GM12878 (cell line): Measurements from ENCODE around the gene RPS3. TPM values are rescaled to one million over a fixed set of nuclear protein-coding genes. Genes with fewer than 3 reads are reported as not detected.

Experiments
- BMI1 ChIP-seq: fragments of 450-650 bp; IDR thresholded peaks from 2 replicates; pipeline ENCODE4 v1.6.1; 2016; ENCODE audit warnings: mild to moderate bottlenecking, moderate library complexity, borderline replicate concordance
- EGR1 ChIP-seq, 2 experiments: IDR thresholded peaks; 1 replicate in 1 of 2; 2 replicates in 1 of 2; pipeline ENCODE4 v1.6.1; 2011 to 2012; ENCODE audit warnings: low read depth in 2 of 2, low read length in 2 of 2, borderline replicate concordance in 1 of 2, mild to moderate bottlenecking in 1 of 2, moderate library complexity in 1 of 2
- IKZF1 ChIP-seq: fragments of 450-650 bp; conservative IDR thresholded peaks from 2 replicates; pipeline ENCODE4 v1.6.1; 2017; ENCODE audit warnings: antibody characterized with exemption, mild to moderate bottlenecking
- MXI1 ChIP-seq: fragments of 150-350 bp; IDR thresholded peaks from 2 replicates; pipeline ENCODE4 v1.6.1; 2011; ENCODE audit warnings: low read depth, mild to moderate bottlenecking, inconsistent platforms, low read length, improper control_type of control experiment
- RAD21 ChIP-seq: IDR thresholded peaks from 2 replicates; pipeline ENCODE4 v1.6.1; 2011; ENCODE audit warnings: mild to moderate bottlenecking, low read depth, low read length, moderate library complexity; ENCODE audit not compliant: insufficient read depth
- RUNX3 ChIP-seq: IDR thresholded peaks from 2 replicates; pipeline ENCODE4 v1.6.1; 2012; ENCODE audit warnings: low read length, inconsistent platforms
- SMAD1 ChIP-seq: fragments of 450-650 bp; IDR thresholded peaks from 2 replicates; pipeline ENCODE4 v1.6.1; 2018; ENCODE audit warnings: mild to moderate bottlenecking, low read depth; ENCODE audit not compliant: partially characterized antibody
- TBL1XR1 ChIP-seq: IDR thresholded peaks from 2 replicates; pipeline ENCODE4 v1.6.1; 2012; ENCODE audit warnings: low read depth, low read length, improper control_type of control experiment
- WRNIP1 ChIP-seq: IDR thresholded peaks from 2 replicates; pipeline ENCODE4 v1.6.1; 2011; ENCODE audit warnings: low read depth, low read length, improper control_type of control experiment, borderline replicate concordance
- YBX1 ChIP-seq: fragments of 450-650 bp; IDR thresholded peaks from 2 replicates; pipeline ENCODE4 v1.6.1; 2016; ENCODE audit warnings: antibody characterized with exemption
- YY1 ChIP-seq: IDR thresholded peaks from 2 replicates; pipeline ENCODE4 v1.6.1; 2011; ENCODE audit warnings: low read depth, mild to moderate bottlenecking, low read length
- polyA plus RNA-seq, 11 experiments: library from polyadenylated mRNA; depleted of rRNA in 4 of 11; unstranded in 6 of 11; stranded (reverse) in 5 of 11; fragments of >200 nt; fragmentation: Nextera tagmentation in 4 of 11; fragmentation: Illumina TruSeq in 1 of 11; extraction: Ambion mirVana in 4 of 11; extraction: Trizol in 1 of 11; gene quantifications; 1 replicate in 1 of 11; 2 replicates in 10 of 11; pipeline versions ENCODE4 v1.2.1 to v1.2.3, GENCODE V29; 2011 to 2016; ENCODE audit warnings: inconsistent platforms in 2 of 11, missing spikeins in 2 of 11, low read depth in 1 of 11
- total RNA-seq, 4 experiments: library from RNA; depleted of rRNA in 3 of 4; stranded (reverse); fragments of >200 nt in 3 of 4; fragmentation: Illumina TruSeq in 1 of 4; extraction: Trizol in 1 of 4; gene quantifications; 2 replicates each; pipeline versions ENCODE4 v1.2.1 to v1.2.3, GENCODE V29; 2013 to 2021
- TF ChIP-seq, protein P1 (sequence below): IDR thresholded peaks from 2 replicates; pipeline ENCODE4 v1.6.1; 2012; ENCODE audit warnings: low read depth, low read length, improper control_type of control experiment
- TF ChIP-seq, protein P2 (sequence below): IDR thresholded peaks from 2 replicates; pipeline ENCODE4 v1.6.1; 2011; ENCODE audit warnings: borderline replicate concordance, low read depth, mild to moderate bottlenecking, moderate library complexity, low read length; ENCODE audit not compliant: insufficient read depth, poor library complexity, severe bottlenecking
- TF ChIP-seq, protein P3 (sequence below), 3 experiments: IDR thresholded peaks in 2 of 3; conservative IDR thresholded peaks in 1 of 3; 2 replicates each; pipeline ENCODE4 v1.5.1; 2011; ENCODE audit warnings: low read depth in 3 of 3, low read length in 3 of 3, mild to moderate bottlenecking in 3 of 3, control low read depth in 2 of 3, moderate library complexity in 2 of 3, inconsistent platforms in 1 of 3, mixed read lengths in 1 of 3; ENCODE audit not compliant: control insufficient read depth in 2 of 3, insufficient read depth in 1 of 3; ENCODE audit errors: extremely low read depth in 1 of 3
- TF ChIP-seq, protein P4 (sequence below): fragments of 450-650 bp; IDR thresholded peaks from 2 replicates; pipeline ENCODE4 v1.6.1; 2016; ENCODE audit warnings: mild to moderate bottlenecking, moderate library complexity, borderline replicate concordance

RPS3 gene
- total and polyA plus RNA-seq, 10 of the 15 experiments (the other 5 are each of a cell fraction or from before 2014, with no cell fraction given): 2,127 to 9,556 (median 4,327) TPM

DNA sequence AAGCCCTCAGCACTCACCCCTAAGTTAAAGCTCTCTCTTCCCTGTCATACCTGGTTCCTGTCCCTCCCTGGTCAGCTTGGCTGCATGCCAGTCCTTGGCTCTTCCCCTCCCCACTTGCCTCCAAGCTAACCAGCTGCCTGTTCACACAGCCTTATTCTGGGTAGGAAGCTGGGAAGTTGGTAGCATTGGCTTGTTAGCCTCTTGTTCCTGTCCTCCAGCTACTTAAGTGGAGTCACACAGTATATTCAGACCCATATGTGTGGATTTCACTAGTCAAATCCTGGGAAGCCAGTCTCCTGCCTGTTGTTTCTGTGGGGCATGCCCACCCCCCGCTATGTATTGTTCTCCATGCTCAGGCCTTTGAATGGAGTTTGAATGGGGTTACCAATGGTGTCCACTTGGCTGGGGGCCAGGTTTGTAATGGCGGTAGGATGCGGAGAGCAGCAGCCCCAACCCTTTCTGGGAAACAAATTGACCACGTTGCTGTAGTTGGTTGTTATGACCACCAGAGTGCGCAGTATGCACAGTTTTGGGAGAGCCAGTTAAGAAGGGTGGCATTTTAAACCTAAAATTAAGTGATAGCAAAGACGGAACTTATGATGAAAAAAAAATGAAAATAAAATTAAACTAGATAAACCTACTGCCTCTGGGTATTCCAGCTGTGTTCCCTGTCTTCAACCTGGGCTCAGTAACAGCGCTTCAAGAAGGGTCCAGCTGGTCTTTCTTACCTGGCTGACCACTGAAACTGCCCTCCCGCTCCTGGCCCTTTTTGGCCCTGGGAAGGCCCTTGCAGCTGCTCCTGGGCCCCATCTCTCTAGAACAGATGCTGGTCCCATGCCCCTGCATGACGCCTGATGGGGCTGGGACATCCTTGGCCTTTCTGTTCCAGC is 10.7 kb upstream of the RPS3 start (continued):
- TF ChIP-seq EGR1 (IDR thresholded peaks at IDR 0.05; ENCODE audit: borderline replicate concordance in 1 of 2, low read depth in 2 of 2, low read length in 2 of 2) (no peak), BMI1 (0 out of 2 replicates have a peak, but pooled peaks have one; percentile 15), YBX1 (no peak), TBL1XR1 (no peak), RUNX3 (0 out of 2 replicates have a peak, but pooled peaks have one; percentile 11), MXI1 (peak; percentile 30; the same call in 1 of the 2 replicates), IKZF1 (no peak), YY1 (peak; percentile 80), WRNIP1 (no peak), SMAD1 (peak; percentile 81), RAD21 (peak; percentile 77)
- TF ChIP-seq, protein P1, sequence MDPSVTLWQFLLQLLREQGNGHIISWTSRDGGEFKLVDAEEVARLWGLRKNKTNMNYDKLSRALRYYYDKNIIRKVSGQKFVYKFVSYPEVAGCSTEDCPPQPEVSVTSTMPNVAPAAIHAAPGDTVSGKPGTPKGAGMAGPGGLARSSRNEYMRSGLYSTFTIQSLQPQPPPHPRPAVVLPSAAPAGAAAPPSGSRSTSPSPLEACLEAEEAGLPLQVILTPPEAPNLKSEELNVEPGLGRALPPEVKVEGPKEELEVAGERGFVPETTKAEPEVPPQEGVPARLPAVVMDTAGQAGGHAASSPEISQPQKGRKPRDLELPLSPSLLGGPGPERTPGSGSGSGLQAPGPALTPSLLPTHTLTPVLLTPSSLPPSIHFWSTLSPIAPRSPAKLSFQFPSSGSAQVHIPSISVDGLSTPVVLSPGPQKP: no peak
- TF ChIP-seq, protein P2, sequence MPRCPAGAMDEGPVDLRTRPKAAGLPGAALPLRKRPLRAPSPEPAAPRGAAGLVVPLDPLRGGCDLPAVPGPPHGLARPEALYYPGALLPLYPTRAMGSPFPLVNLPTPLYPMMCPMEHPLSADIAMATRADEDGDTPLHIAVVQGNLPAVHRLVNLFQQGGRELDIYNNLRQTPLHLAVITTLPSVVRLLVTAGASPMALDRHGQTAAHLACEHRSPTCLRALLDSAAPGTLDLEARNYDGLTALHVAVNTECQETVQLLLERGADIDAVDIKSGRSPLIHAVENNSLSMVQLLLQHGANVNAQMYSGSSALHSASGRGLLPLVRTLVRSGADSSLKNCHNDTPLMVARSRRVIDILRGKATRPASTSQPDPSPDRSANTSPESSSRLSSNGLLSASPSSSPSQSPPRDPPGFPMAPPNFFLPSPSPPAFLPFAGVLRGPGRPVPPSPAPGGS: no peak
- TF ChIP-seq, protein P3, sequence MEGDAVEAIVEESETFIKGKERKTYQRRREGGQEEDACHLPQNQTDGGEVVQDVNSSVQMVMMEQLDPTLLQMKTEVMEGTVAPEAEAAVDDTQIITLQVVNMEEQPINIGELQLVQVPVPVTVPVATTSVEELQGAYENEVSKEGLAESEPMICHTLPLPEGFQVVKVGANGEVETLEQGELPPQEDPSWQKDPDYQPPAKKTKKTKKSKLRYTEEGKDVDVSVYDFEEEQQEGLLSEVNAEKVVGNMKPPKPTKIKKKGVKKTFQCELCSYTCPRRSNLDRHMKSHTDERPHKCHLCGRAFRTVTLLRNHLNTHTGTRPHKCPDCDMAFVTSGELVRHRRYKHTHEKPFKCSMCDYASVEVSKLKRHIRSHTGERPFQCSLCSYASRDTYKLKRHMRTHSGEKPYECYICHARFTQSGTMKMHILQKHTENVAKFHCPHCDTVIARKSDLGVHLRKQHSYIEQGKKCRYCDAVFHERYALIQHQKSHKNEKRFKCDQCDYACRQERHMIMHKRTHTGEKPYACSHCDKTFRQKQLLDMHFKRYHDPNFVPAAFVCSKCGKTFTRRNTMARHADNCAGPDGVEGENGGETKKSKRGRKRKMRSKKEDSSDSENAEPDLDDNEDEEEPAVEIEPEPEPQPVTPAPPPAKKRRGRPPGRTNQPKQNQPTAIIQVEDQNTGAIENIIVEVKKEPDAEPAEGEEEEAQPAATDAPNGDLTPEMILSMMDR (IDR thresholded peaks at IDR 0.05 in 2 of 3, conservative IDR thresholded peaks at IDR 0.05 in 1 of 3; ENCODE audit: control insufficient read depth in 2 of 3, extremely low read depth in 1 of 3, insufficient read depth in 1 of 3, low read depth in 3 of 3, low read length in 3 of 3): peak; percentile 77 to 92 (median 80)
- TF ChIP-seq, protein P4, sequence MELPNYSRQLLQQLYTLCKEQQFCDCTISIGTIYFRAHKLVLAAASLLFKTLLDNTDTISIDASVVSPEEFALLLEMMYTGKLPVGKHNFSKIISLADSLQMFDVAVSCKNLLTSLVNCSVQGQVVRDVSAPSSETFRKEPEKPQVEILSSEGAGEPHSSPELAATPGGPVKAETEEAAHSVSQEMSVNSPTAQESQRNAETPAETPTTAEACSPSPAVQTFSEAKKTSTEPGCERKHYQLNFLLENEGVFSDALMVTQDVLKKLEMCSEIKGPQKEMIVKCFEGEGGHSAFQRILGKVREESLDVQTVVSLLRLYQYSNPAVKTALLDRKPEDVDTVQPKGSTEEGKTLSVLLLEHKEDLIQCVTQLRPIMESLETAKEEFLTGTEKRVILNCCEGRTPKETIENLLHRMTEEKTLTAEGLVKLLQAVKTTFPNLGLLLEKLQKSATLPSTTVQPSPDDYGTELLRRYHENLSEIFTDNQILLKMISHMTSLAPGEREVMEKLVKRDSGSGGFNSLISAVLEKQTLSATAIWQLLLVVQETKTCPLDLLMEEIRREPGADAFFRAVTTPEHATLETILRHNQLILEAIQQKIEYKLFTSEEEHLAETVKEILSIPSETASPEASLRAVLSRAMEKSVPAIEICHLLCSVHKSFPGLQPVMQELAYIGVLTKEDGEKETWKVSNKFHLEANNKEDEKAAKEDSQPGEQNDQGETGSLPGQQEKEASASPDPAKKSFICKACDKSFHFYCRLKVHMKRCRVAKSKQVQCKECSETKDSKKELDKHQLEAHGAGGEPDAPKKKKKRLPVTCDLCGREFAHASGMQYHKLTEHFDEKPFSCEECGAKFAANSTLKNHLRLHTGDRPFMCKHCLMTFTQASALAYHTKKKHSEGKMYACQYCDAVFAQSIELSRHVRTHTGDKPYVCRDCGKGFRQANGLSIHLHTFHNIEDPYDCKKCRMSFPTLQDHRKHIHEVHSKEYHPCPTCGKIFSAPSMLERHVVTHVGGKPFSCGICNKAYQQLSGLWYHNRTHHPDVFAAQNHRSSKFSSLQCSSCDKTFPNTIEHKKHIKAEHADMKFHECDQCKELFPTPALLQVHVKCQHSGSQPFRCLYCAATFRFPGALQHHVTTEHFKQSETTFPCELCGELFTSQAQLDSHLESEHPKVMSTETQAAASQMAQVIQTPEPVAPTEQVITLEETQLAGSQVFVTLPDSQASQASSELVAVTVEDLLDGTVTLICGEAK: no peak
